ENCODE data around the gene IL32. TPM values are rescaled to one million over a fixed set of nuclear protein-coding genes. Genes with fewer than 3 reads are reported as not detected.

The IL32 gene
- total and polyA plus RNA-seq, 2 experiments from 2014 or later, result 2.3 to 6.1 TPM

- H3K27me3 ChIP-seq (ENCODE audit: insufficient read depth), result peaks cover 34% of the 10 kb centered on the region
- no peak overlapping the region for H2AFZ ChIP-seq
- H3K9me3 Mint-ChIP-seq, result peaks cover 7% of the 10 kb centered on the region; the same call in 2 of the 3 replicates
- no peaks in the 10 kb centered on the region for H3K9me2 ChIP-seq (ENCODE audit: insufficient read depth)
- H3K36me3 ChIP-seq (ENCODE audit: insufficient read depth), result no peaks in the 10 kb centered on the region
- peaks cover 17% of the 10 kb centered on the region for H3F3A ChIP-seq (replicated peaks; ENCODE audit: low read depth)
- H3K27ac Mint-ChIP-seq, result no peak overlapping the region
- no peak overlapping the region for H3K27ac ChIP-seq (ENCODE audit: low read depth)
- ATAC-seq (no peak), DNase-seq (ENCODE audit: low spot score) (no peak)
- peaks cover 23% of the 10 kb centered on the region for H3K27me3 Mint-ChIP-seq (ENCODE audit: insufficient read depth, low read depth, poor library complexity)
- H3K4me1 Mint-ChIP-seq, result peaks cover 13% of the 10 kb centered on the region
- peak overlapping the region; percentile 84 for H3K4me3 Mint-ChIP-seq
- TF ChIP-seq ZNF331 (CRISPR knock-in tag; IDR thresholded peaks at IDR 0.05; ENCODE audit: low read depth), result no peak
- no peak for TF ChIP-seq CREB1 (CRISPR knock-in tag; IDR thresholded peaks at IDR 0.05; ENCODE audit: low read depth)
- TF ChIP-seq EZH2 (IDR thresholded peaks at IDR 0.05; ENCODE audit: low read depth, unreplicated experiment), result no peak
- no peak for TF ChIP-seq ETS1 (IDR thresholded peaks at IDR 0.05)
- no peak for TF ChIP-seq REST (IDR thresholded peaks at IDR 0.05; ENCODE audit: unreplicated experiment)
- TF ChIP-seq CTCF (conservative IDR thresholded peaks at IDR 0.05; ENCODE audit: low read depth in 2 of 2), result no peak
- no peak for TF ChIP-seq POLR2AphosphoS5 (IDR thresholded peaks at IDR 0.05; ENCODE audit: low read depth)
- no peak for TF ChIP-seq JUNB (IDR thresholded peaks at IDR 0.05; ENCODE audit: unreplicated experiment)
- no peak for TF ChIP-seq STAT1 (IDR thresholded peaks at IDR 0.05; ENCODE audit: unreplicated experiment)
- no peak for TF ChIP-seq NANOG (IDR thresholded peaks at IDR 0.05; ENCODE audit: borderline replicate concordance)
- TF ChIP-seq EZH2phosphoT487 (IDR thresholded peaks at IDR 0.05; ENCODE audit: unreplicated experiment), result no peak
- TF ChIP-seq ZNF462 (CRISPR knock-in tag; IDR thresholded peaks at IDR 0.05), result no peak
- H3K79me2 ChIP-seq (replicated peaks; ENCODE audit: insufficient read depth), result peaks cover 5% of the 10 kb centered on the region
- H4K20me1 ChIP-seq (replicated peaks; ENCODE audit: insufficient read depth), result peaks cover 4% of the 10 kb centered on the region
- H3K4me1 ChIP-seq (ENCODE audit: insufficient read depth), result peaks cover 17% of the 10 kb centered on the region; the same call in 1 of the 2 replicates
- H3K36me3 Mint-ChIP-seq (ENCODE audit: low read depth), result peaks cover 23% of the 10 kb centered on the region
- H3K4me3 ChIP-seq, result peak overlapping the region; percentile 94
- peak overlapping the region; percentile 96 for H3K4me2 ChIP-seq
These were observed 20.7 kb upstream of the IL32 start for GRCh38 chr16:3044708-3045107.

All from GM23338 (cell line).